ENCODE data around the gene RPS19BP1. TPM values are rescaled to one million over a fixed set of nuclear protein-coding genes. Genes with fewer than 3 reads are reported as not detected.
A peak's percentile ranks its signal among the peaks of the same experiment; 100 is the strongest.

Gene RPS19BP1
- total RNA-seq, 1 donor from 2014 or later, result 27.7 TPM

- no peaks in the 10 kb centered on the region for H3K36me3 Mint-ChIP-seq
- H3K9ac ChIP-seq, result no peak overlapping the region
Observed at GRCh38 chr22:39498368-39498767, 34.2 kb downstream of the RPS19BP1 start.

GRCh38 chr22:39497429-39497828 is 35.1 kb downstream of the RPS19BP1 start:
- H3K79me2 ChIP-seq (ENCODE audit: low read depth), result peaks cover under 1% of the 10 kb centered on the region
- DNase-seq (ENCODE audit: low spot score), result no peak
- H3K9ac ChIP-seq, result no peak overlapping the region
- H3K27ac ChIP-seq, result no peak overlapping the region
- no peaks in the 10 kb centered on the region for H4K20me1 ChIP-seq (ENCODE audit: low read depth)
- no peaks in the 10 kb centered on the region for H3K36me3 Mint-ChIP-seq
- no peak overlapping the region for H3K4me3 ChIP-seq
- H3K4me1 Mint-ChIP-seq, result peaks cover 44% of the 10 kb centered on the region
- H3K27me3 Mint-ChIP-seq (ENCODE audit: insufficient read depth, low read depth), result peaks cover 7% of the 10 kb centered on the region
- TF ChIP-seq EZH2 (IDR thresholded peaks at IDR 0.05) (no peak), CTCF (IDR thresholded peaks at IDR 0.05) (no peak), EZH2phosphoT487 (IDR thresholded peaks at IDR 0.05) (no peak)
- no peaks in the 10 kb centered on the region for H3K9me3 ChIP-seq (ENCODE audit: low read depth)
- H3K4me3 Mint-ChIP-seq, result peak overlapping the region; percentile 48
- H3K4me1 ChIP-seq, result peaks cover 33% of the 10 kb centered on the region
- H3K9me3 Mint-ChIP-seq, result no peaks in the 10 kb centered on the region
- H3K36me3 ChIP-seq, result no peaks in the 10 kb centered on the region
- H3K27ac Mint-ChIP-seq, result no peak overlapping the region
- H2AFZ ChIP-seq (replicated peaks), result no peak overlapping the region
- peaks cover 33% of the 10 kb centered on the region for H3F3A ChIP-seq (ENCODE audit: low read depth)
- peaks cover 18% of the 10 kb centered on the region for H3K27me3 ChIP-seq
- H3K4me2 ChIP-seq, result no peak overlapping the region

More at GRCh38 chr22:39498368-39498767, 34.2 kb downstream of the RPS19BP1 start:
- Histone ChIP-seq H3K9me3 (ENCODE audit: low read depth) (no peaks in the 10 kb centered on the region), H2AFZ (replicated peaks) (no peak overlapping the region), H3K4me3 (no peak overlapping the region), H3K4me2 (peak overlapping the region; percentile 7), H3K36me3 (no peaks in the 10 kb centered on the region), H3F3A (ENCODE audit: low read depth) (peaks cover 33% of the 10 kb centered on the region), H3K27me3 (peaks cover 18% of the 10 kb centered on the region), H4K20me1 (ENCODE audit: low read depth) (peaks cover 9% of the 10 kb centered on the region), H3K79me2 (ENCODE audit: low read depth) (peaks cover 10% of the 10 kb centered on the region), H3K4me1 (peaks cover 39% of the 10 kb centered on the region), H3K27ac (no peak overlapping the region)
- Mint-ChIP-seq H3K27ac (no peak overlapping the region), H3K9me3 (no peaks in the 10 kb centered on the region), H3K27me3 (ENCODE audit: insufficient read depth, low read depth) (peaks cover 7% of the 10 kb centered on the region), H3K4me1 (peaks cover 52% of the 10 kb centered on the region), H3K4me3 (no peak overlapping the region)
- TF ChIP-seq EZH2phosphoT487 (IDR thresholded peaks at IDR 0.05) (no peak), EZH2 (IDR thresholded peaks at IDR 0.05) (no peak), CTCF (IDR thresholded peaks at IDR 0.05) (no peak)
- no peak for DNase-seq (ENCODE audit: low spot score)

- H4K20me1 ChIP-seq (ENCODE audit: low read depth), result no peaks in the 10 kb centered on the region
- no peak overlapping the region for H3K4me3 ChIP-seq
- H3K9ac ChIP-seq, result no peak overlapping the region
- H3F3A ChIP-seq (ENCODE audit: low read depth), result peaks cover 28% of the 10 kb centered on the region
- no peak for TF ChIP-seq EZH2 (IDR thresholded peaks at IDR 0.05)
- TF ChIP-seq CTCF (IDR thresholded peaks at IDR 0.05), result peak; percentile 74
- DNase-seq (ENCODE audit: low spot score), result peak; percentile 92
- H3K4me2 ChIP-seq, result peak overlapping the region; percentile 20
- no peak overlapping the region for H3K27ac ChIP-seq
- Mint-ChIP-seq H3K4me1 (peaks cover 38% of the 10 kb centered on the region), H3K36me3 (no peaks in the 10 kb centered on the region), H3K9me3 (no peaks in the 10 kb centered on the region), H3K4me3 (peak overlapping the region; percentile 38), H3K27ac (peak overlapping the region; percentile 53), H3K27me3 (ENCODE audit: insufficient read depth, low read depth) (peaks cover 7% of the 10 kb centered on the region)
- peaks cover 18% of the 10 kb centered on the region for H3K27me3 ChIP-seq
- peaks cover 28% of the 10 kb centered on the region for H3K4me1 ChIP-seq
- H2AFZ ChIP-seq (replicated peaks), result no peak overlapping the region
- H3K9me3 ChIP-seq (ENCODE audit: low read depth), result no peaks in the 10 kb centered on the region
- no peaks in the 10 kb centered on the region for H3K36me3 ChIP-seq
- no peaks in the 10 kb centered on the region for H3K79me2 ChIP-seq (ENCODE audit: low read depth)
Observed at GRCh38 chr22:39496131-39496838, 36.3 kb downstream of the RPS19BP1 start.
